HepG2 (cell line): Measurements from ENCODE around the gene TSSK3. TPM values are rescaled to one million over a fixed set of nuclear protein-coding genes. Genes with fewer than 3 reads are reported as not detected.

Experiments
- DNMT3B ChIP-seq: conservative IDR thresholded peaks from 2 replicates; pipeline ENCODE4 v1.6.1; 2016; ENCODE audit warnings: missing biosample characterization, control low read depth
- HNRNPLL ChIP-seq: fragments of 200-400 bp; formaldehyde crosslinking; IDR thresholded peaks from 2 replicates; pipeline ENCODE4 v1.6.1; 2017; ENCODE audit warnings: mild to moderate bottlenecking, low read depth, low read length; ENCODE audit not compliant: poor library complexity, severe bottlenecking
- IKZF4 ChIP-seq: sonication (generic); formaldehyde crosslinking; IDR thresholded peaks from 2 replicates; pipeline ENCODE4 v1.5.1; 2020; ENCODE audit warnings: borderline replicate concordance, mild to moderate bottlenecking, low read depth, missing genetic modification reagents; ENCODE audit errors: not compliant biosample characterization
- MED1 ChIP-seq: sonication (generic); formaldehyde crosslinking; IDR thresholded peaks from 2 replicates; pipeline ENCODE4 v1.4.0; 2020; ENCODE audit warnings: missing genetic modification reagents
- MXD1 ChIP-seq: sonication (generic); formaldehyde crosslinking; IDR thresholded peaks from 2 replicates; pipeline ENCODE4 v1.4.0; 2020; ENCODE audit warnings: mild to moderate bottlenecking, missing genetic modification reagents
- PRDM10 ChIP-seq: sonication (generic); formaldehyde crosslinking; IDR thresholded peaks from 2 replicates; pipeline ENCODE4 v1.4.0; 2020; ENCODE audit warnings: low read depth, missing genetic modification reagents
- SRY ChIP-seq: sonication (generic); formaldehyde crosslinking; IDR thresholded peaks from 2 replicates; pipeline ENCODE4 v1.8.0; 2022; ENCODE audit warnings: mild to moderate bottlenecking, missing genetic modification reagents
- TBX2 ChIP-seq: sonication (generic); formaldehyde crosslinking; IDR thresholded peaks from 2 replicates; pipeline ENCODE4 v1.5.0; 2020; ENCODE audit warnings: missing genetic modification reagents, mild to moderate bottlenecking, borderline replicate concordance
- ZEB1 ChIP-seq: IDR thresholded peaks from 2 replicates; pipeline ENCODE4 v1.6.1; 2012; ENCODE audit warnings: mild to moderate bottlenecking, low read depth, inconsistent platforms; ENCODE audit not compliant: insufficient replicate concordance
- ZMYM3 ChIP-seq: sonication (generic); formaldehyde crosslinking; IDR thresholded peaks from 2 replicates; pipeline ENCODE4 v1.5.1; 2020; ENCODE audit warnings: mild to moderate bottlenecking, missing genetic modification reagents
- ZNF780A ChIP-seq: sonication (generic); formaldehyde crosslinking; IDR thresholded peaks from 2 replicates; pipeline ENCODE4 v1.8.0; 2022; ENCODE audit warnings: mild to moderate bottlenecking, missing genetic modification reagents, moderate library complexity
- polyA plus RNA-seq, 8 experiments: library from polyadenylated mRNA; depleted of rRNA in 3 of 8; stranded (reverse) in 7 of 8; unstranded in 1 of 8; fragments of >200 nt; fragmentation: Illumina TruSeq in 4 of 8; extraction: Trizol in 4 of 8; gene quantifications; 2 replicates each; pipeline versions ENCODE4 v1.2.1 to v1.2.3, GENCODE V29; 2011 to 2016; ENCODE audit warnings: low read depth in 4 of 8, missing spikeins in 1 of 8, mixed read lengths in 1 of 8; ENCODE audit not compliant: insufficient read depth in 1 of 8
- total RNA-seq, 5 experiments: library from RNA; depleted of rRNA; stranded (reverse); fragments of >200 nt; fragmentation: Illumina TruSeq; extraction: Trizol; gene quantifications; 2 replicates each; pipeline ENCODE4 v1.2.3, GENCODE V29; 2016; ENCODE audit warnings: low read depth in 1 of 5

TSSK3 gene
- total and polyA plus RNA-seq, 2 of the 13 experiments (the other 11 are each of a cell fraction or from before 2014, with no cell fraction given), result 1.0 to 1.1 TPM

GRCh38 chr1:32321712-32322291 is 40.5 kb upstream of the TSSK3 start (continued):
- peak; percentile 88 for TF ChIP-seq PRDM10 (CRISPR knock-in tag)
- TF ChIP-seq MXD1, result peak; percentile 16; the same call in 1 of the 2 replicates
- peak; percentile 75 for TF ChIP-seq TBX2 (CRISPR knock-in tag)
- TF ChIP-seq SRY (CRISPR knock-in tag), result no peak
- TF ChIP-seq IKZF4 (CRISPR knock-in tag), result no peak
- TF ChIP-seq ZMYM3, result peak; percentile 92
- no peak for TF ChIP-seq HNRNPLL
- TF ChIP-seq MED1 (CRISPR knock-in tag), result peak; percentile 92
- TF ChIP-seq ZEB1, result no peak
- TF ChIP-seq ZNF780A (CRISPR knock-in tag), result no peak
- TF ChIP-seq DNMT3B (CRISPR knock-in tag), result no peak
